Stimulated activated CD4-positive, alpha-beta T cell treated with anti-CD3 and anti-CD28 coated beads, Interleukin-15, amount 100 ng/mL, for 24 hours (primary cell): ENCODE data around the gene PDE6H.

Experiments
- DNase-seq: peaks from one replicate; pipeline ENCODE4 v3.0.0-alpha.2; 2020

The PDE6H gene

DNA sequence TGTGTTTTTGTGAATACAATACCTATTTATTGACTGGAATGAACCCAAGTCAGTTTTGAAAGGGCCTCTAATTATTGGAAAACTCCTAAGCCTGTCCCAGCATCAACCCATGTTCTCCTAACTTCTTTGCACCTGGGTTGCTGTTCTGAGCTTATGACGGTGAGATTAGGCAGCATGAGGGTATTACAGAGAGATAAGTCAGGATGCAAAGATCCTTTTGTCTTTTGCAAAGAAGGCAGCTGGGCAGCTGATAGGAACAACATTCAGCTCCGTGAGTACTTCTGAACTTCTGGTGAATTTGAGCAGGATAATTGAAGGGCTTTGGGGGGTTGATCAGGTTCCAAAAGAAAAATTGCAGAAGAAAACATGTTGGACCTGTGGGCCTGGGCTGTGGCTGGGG lies at the start of gene PDE6H:
TSS of gene PDE6H (plus strand) at position 227 of the 400 bp plus-strand sequence. CDS start 4,971 bp downstream, outside the sequence.
- DNase-seq = no peak

DNA sequence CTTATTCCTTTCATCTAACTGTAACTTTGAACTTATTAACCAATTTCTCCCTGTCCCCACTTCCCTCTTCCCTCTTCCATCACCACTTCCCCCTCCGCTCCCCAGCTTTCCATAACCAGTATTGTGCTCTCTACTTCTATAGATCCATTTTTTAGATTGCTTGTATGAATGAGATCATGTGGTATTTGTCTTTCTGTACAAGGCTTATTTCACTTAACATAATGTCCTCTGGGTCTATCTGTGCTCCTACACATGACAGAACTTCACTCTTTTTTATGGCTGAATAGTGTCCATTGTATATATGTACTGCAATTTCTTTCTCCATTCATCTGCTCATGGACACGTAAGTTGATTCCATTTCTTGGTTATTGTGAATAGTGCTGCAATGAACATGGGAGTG lies 48.9 kb upstream of the PDE6H start:
- DNase-seq = no peak

DNA sequence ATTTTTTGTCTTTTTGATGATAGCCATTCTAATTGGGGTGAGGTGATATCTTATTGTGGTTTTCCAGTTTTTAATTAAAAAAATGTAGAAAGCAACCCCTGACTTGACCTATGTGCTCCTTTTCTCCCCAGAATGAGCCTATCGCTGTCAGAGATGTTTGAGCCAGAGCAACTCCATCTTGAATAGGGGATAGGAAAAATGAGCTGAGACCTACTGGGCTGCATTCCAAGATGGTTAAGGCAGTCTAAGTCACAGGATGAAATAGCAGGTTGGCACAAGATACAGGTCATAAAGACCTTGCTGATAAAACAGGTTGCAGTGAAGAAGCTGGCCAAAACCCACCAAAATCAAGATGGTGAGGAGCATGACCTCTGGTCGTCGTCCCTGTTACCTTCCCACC lies 48.3 kb upstream of the PDE6H start:
- DNase-seq = no peak

DNA sequence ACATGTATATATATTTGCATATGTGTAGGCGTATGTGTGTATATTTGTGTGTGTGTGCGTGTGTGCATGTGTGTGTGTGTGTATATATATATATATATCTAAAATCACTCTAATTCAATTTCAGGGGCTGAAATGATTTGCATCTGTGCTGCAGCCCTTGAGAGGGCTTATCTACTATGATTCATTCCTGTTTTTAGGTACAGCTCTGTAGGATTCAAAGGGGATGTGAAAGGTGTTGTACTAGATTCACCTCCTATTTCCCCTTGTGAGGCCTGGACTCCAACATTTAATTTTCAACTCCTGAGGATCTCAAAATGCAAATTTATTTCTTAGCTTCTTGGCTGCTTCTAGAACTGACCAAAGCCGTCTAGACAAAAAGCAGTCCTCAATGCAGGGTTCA lies 45.6 kb upstream of the PDE6H start:
- no peak for DNase-seq

DNA sequence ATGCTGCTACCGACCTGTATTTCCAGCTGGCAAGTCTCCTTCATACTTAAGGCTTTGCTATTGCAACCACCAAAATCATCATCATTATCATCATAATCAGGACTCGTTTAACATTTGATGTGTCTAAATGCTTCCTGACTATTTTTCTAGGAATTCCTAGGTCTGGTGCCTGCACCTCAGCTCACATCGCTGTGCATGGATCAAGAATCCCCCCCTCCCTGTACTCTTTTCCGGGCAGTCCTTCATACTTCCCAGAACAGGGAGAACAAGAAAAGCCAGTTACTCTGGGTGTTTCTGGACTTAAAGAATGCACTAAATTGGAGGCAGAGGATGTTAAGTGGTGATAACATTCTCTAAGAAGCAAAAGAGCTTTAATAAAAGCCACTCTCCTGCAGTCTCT lies 43.9 kb upstream of the PDE6H start:
- DNase-seq = no peak

DNA sequence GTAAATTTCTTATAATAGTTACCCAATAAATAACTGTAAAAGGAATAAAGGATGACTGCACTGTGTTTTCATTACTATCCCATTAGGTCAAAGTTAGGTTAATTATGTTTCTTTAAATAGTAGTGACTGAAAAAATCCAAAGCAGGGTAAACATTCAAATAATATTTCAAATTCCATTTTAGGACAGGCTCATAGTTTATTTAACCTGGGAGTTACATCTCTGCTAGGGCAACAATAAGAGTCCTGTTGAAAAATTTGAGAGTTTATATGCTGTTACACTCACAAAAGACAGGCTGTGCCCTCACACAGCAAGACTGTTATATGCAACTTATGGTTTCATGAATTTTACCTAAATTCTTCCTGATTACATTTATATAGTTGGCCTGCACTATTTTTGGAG lies 42.5 kb upstream of the PDE6H start:
- no peak for DNase-seq

DNA sequence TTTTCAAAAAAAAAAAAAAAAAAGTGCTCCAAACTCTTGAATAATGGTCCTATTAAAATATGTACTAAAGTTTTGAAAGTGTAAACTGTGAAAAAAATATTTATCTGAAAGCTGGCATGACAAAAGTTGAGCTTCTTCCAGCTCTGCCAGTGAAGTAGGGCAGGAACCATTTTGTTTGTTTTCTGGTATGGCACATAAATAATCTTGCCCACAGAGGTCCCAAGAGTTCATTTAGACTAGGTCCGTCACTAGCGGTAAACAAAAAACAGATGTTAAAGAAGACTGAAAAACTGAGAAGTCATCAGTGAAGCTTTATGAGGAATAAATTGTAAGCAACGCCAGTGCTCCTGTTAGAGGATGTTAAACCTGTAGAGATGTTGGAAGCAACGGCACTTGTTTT lies 41.5 kb upstream of the PDE6H start:
- DNase-seq = no peak

DNA sequence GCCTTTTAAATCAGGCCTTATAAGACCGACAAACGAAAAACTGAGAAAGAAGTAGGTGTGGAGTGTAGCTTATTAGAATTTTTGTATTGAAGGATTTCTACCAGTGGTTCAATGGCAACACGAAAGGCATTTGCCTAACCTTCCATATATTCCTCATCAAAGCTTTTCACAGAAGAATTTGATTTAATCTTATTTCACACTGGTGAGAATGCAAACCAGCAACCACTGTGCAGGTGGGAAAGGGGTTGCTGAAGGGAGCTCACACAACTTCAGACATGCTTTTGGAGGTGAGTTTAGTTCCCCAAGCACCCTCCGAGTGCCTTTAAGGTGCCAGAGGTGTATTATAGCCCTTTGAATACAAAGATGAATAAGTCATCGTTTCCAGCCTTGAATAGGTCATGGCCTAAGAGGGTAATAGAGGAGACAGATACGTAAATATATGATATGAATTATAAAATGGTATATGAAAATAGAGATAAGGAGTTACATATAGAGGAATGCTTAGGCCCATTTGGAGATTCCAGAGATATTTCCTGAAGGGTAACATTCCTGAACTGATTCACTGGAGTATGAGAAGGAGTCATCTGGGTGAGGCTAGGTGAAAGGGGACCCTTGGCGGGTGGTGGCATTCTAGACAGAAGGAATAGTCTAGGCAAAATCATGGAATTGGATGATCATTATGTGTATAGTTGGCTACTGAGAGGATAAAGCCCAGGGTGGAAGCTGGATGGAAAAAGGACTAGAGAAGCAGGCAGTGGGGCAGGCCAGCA lies 40.9 kb upstream of the PDE6H start:
- no peak for DNase-seq

DNA sequence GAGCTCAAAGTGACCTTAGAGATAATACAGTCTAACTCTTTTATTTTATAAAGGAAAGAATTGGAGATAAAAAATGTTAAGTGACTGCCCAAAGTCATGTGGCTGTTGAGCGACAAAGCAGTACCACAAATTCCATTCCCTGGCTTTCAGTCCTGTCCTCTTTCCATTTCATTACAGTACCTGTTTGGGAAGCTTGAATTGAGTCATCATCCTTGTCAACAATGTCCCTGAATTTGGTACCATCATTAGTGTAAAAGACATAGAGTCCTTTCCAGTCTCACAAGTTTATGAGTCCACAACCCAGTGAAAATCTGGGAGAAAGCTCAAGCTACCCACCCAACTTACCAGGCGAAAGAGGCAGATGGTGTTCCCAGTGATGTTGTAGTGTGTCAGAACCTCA lies 38.3 kb upstream of the PDE6H start:
- no peak for DNase-seq

DNA sequence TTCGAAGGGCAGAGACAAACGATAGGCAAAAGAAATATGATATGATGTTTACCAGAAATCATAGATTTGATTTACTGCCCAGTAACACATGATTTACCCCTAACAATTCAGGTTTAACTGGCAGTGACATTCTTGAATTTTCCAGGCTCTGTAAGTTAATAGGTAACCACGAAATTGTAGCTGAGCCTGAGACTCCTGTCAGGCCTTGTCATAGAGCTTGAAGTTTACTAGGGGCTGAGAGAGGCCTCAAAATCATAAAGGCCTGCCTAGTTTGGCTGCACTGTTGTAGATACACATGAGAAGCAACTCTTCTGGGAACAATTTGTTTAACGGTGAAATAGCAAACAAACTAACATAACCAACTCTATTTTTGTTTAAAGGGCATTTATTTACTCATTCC lies 37.8 kb upstream of the PDE6H start:
- no peak for DNase-seq

DNA sequence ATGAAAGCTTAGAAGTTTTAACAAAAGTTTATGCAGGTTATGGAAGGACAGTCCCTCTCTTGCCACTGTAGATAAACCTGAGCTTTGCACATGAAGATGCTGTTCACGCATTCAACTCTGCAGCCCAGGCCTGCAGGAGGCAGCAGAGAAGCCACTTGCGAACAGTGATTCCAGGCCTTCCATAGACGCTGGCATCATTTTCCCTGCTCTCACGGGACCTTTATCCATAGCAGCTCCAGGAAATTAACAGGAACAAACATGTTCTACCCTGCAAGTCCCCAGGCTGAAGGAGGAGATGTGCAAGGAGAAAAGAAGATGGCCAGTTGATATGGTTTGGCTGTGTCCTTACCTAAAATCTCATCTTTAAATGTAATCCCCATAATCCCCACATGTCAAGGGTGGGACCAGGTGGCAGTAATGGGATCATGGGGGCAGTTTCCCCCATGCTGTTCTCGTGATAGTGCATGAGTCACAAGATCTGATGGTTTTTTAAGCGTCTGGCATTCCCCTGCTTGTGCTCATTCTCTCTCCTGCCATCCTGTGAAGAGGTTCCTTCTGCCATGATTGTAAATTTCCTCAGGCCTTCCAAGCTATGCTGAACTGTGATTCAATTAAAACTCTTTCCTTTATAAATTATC lies 36.5 kb upstream of the PDE6H start:
- DNase-seq = no peak

DNA sequence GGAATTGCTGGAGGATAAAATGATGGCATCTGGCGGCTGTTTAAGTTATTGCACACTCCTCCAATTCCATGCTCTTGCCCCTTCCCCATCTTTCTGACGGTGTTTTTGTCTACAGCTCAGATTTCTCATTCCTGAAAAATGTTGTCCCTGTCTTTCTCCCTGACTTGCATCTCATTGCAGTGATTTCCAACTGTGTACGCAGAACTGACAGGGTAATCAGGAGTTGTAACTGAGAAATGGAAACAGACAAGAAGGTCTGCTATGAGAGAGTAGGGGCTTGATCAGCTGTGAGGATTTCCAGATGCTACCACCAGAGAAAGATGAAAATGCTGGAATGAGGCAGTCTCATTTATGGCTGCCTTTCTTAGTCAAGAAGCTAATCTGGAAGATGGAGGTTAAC lies 35.8 kb upstream of the PDE6H start:
- no peak for DNase-seq

DNA sequence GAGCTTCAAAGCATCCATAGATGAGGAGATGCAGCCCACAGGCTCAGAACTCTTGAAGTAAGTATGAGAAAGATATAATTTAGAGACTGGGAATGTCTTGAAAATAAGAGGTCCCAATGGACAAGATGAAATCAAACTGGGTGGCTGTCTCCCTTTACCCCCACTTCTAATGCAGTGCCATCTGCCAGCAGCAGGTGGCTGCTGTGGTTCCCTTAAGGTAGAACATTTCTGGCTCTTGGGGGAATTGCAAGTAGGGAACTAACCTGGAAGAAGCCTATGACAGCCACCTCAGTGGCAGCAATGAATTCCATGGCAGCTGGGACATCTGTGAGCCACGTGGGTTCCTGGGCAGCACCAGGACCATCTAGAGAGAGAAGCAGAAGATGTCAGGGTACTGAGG lies 35.2 kb upstream of the PDE6H start:
- peak; percentile 32 for DNase-seq

DNA sequence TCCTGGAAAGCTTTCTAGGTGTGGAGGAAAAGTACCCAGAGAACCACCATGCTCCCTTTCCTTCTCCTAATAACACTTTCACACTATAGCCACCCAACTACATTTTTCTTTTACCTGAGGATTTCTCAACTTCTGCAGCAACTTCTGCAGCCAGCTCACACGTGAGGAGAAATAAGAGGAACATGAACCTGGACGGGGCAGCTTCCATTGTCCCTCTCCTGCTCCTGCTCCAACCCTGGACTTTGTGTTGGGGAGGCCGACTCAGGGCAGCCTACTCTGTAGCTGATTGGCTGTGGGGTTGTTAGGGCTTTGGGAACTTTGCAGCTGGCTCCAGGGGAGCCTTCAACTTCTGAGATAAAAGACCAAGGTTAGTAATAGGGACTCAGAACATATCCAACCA lies 34.5 kb upstream of the PDE6H start, which contains the start of gene ERP27:
TSS of gene ERP27 (minus strand) at position 237 of the 400 bp plus-strand sequence. CDS start at position 208, 29 bp downstream.
- no peak for DNase-seq

DNA sequence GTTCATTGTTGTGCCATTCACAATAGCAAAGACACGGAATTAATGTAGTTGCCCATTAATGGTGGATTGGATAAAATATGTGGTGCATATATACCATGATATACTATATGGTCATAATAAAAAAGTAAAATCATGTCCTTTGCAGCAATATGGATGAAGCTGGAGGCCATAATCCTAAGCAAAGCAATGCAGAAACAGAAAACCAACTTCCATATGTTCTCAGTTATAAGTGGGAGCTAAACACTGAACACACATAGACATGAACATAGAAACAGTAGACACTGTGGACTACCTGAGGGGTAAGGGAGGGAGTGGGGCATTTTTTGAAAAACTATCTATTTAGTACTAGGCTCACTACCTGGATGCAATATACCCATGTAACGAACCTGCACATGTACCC lies 31.5 kb upstream of the PDE6H start:
- DNase-seq = no peak

DNA sequence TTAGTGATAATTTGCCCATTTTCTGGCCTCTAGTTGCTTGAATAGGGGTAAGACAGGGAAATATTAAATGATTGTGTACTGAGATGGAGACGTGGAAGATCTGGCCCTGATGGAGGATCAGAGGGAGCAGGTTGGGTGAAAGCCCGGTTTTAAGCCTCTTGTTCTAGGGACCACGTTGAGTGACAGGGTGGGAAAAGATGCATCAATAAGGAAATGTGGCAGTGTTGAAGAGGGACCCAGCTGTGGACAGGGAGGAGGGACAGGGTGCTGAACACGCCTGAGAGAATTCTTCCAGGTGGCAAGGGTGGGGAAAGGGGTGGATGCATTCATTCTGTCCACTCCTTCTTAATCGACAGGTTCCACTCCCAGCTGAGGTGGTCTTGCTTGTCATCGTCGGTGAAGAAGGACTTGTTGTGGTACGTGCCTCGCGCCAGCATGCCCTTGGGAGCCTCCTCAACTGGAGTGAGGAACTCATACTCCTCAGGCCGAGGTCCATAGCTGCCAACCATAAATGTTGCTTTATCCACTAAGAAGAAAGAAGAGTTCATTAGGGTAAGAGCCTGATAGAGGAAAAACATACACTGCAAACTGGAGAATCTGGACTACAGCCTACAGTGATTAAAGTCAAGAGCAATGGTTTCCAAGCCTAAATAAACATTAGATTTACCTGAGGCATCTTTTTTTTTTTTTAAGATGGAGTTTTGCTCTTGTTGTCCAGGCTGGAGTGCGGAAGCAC lies 30.5 kb upstream of the PDE6H start:
- no peak for DNase-seq

DNA sequence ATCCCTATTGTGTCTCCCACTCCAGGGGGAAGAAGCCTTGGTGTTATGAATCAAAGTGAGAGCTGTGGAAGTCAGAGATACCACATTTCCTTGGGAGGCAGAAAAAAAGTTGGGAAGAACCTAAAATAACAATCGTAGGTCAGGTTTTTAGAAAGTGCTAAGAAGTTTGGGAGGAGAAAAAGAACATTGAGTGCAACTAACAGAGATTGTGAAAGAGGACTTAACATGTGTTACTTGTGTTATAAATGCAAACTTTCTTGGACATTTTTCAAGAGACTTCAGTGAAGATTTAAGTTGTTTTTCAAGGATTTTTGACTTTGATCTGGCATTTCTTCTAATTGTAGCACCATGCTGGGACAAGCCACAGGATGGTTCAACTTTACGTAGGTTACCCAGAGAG lies 26.7 kb upstream of the PDE6H start:
- no peak for DNase-seq

DNA sequence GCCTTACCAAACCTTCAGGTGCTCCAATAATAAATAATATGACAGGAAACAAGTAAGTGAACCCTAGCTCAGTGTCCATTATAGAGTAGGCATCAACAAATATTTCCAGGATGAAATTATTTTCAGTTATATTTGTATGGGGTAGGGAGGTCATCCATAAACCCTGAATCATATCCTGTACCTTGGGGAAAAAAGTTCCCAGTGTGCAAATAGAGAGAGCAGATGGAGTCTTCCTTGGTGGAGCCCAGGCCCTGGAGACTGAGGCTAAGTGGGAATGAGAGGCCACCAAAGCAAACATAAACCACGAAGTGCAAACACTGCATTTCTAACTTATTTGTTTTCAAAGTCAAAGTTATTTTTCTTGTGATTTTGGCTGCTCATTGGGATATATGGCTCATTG lies 26.0 kb upstream of the PDE6H start:
- no peak for DNase-seq

DNA sequence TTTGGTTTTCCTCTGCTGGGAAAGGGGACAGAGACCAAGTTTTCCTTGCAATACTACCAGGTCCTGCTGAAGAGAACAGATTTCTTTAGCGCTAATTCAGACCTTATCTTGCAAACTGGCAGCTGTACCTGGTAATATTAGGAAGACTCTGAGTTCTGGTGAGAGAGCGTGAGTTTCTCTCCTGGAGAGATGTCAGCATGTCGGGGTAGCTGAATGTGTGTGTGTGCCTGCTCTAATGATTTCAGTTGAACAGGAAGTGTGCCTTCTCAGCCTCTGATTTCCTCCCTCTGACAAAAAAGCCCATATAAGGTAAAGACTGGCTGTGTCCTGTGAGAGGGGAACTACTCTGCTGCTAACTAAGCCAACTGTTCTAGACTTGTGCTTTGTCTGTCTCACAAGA lies 24.2 kb upstream of the PDE6H start:
- peak; percentile 61 for DNase-seq

DNA sequence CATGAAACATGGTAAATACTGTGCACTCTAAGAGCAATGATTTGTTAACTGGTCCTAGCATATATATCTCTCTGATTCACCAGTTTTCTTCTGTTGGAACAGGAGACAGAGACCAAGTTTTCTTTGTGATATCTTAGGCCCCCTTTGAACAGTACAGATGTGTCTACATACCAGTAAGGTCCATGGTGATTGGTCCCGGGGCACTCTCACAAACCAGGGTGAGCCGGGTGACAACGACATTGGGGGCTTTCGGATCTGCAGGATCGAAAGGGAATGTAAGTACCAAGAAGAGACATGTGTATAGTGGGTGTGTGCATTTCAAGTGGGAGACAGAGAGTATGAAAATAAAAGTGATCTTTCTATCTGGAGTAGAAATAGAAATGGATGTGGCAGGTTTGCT lies 23.2 kb upstream of the PDE6H start:
- DNase-seq = peak; percentile 51

DNA sequence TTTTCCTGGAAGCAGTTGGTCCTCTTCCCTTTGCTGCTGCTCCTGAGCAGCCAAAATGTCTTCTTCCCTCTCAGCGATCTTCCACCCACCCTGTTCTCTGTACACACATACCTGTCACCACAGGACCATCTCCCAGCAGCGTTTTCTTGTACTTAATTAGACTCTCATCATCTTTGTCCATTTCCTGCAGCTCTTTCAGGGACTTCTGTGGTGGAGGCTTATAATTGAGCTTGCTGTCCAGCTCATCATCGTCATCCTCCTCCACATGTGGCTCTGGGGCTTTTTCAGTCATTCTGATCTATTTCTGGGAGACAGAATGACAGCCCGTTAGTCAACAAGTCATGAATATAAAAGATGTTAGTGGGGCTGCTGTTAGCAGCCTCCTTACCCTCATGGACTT lies 22.4 kb upstream of the PDE6H start:
- peak; percentile 54 for DNase-seq

DNA sequence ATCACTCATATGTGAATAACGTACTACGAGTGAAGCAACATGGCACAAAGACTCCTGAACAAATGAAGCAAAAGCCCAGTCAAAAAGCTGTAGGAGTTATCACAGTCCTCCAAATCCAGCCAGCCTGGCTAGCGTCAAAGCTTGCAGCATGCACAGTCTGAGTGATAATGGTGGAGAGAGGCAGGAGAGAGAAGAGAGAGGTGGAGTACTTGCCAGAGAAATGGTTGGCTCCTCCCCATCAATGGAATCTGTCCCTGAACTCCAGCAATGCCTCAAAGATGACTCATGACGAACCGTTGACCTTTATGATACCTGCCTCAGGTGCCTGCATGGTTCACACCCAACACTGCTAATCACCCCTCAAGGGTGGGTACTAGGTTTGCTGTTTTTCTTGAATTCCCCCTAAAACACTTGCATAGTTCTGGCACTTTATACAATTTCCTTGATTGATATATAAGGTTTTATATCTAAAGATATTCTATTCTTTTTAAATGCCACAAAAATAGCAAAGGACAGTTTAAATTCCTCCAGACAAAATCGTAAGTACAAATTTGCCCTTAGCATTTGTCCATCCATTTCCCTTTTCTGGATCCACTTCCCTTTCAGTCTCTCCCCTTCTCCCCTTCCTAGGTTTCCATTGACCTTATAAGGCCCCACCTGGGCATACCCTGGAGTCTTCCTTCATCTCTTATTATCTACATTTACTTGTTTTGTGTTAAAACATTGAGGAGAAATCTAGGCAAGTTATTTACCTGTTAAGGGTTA lies 21.7 kb upstream of the PDE6H start:
- DNase-seq = peak; percentile 14

DNA sequence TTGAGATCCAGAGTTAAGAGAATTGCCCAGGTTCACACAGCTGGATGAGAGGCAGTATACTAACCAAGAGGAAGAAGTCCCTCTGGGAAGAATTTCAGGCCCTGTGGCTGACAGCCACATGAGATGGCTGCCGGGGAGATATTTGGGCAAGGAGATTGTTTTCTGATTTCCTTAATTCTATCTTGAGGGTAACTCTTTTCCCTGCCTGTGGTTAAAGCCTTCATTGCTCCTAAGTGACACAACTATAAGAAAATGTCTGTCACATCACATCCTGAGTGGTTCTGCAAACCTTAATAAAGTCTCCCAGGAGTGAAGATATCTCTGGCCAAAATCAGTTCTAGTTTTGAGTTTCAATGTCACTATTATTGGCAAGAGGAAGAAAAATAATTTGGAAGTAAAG lies 21.0 kb upstream of the PDE6H start:
- no peak for DNase-seq
